T-helper 2 cell treated with Interferon-gamma antibody and Interleukin-4, amounts not matched to agents 100 ng/mL and 5 ng/mL, for 36 hours (primary cell): ENCODE results near the gene MICAL3. TPM values are rescaled to one million over a fixed set of nuclear protein-coding genes. Genes with fewer than 3 reads are reported as not detected.

Experiments
- intact Hi-C: fragments of 100-400 bp; cut with micrococcal nuclease; formaldehyde crosslinking; loops from one replicate; pipeline ENCODE4 v1.15.1; 2023
- total RNA-seq: library from RNA; stranded (reverse); gene quantifications from 2 replicates; pipeline ENCODE4 v1.2.3, GENCODE V29; 2022

MICAL3 gene
- total RNA-seq, 1 donor from 2014 or later: 38.7 TPM

- intact Hi-C loops: no loop called here
Observed at GRCh38 chr22:17974087-17974486, 50.3 kb downstream of the MICAL3 start.

GRCh38 chr22:17973217-17973616, 51.1 kb downstream of the MICAL3 start:
- intact Hi-C loops: no loop called here

- intact Hi-C loops: no loop called here
Observed at GRCh38 chr22:17972385-17973191, 51.8 kb downstream of the MICAL3 start.

DNA sequence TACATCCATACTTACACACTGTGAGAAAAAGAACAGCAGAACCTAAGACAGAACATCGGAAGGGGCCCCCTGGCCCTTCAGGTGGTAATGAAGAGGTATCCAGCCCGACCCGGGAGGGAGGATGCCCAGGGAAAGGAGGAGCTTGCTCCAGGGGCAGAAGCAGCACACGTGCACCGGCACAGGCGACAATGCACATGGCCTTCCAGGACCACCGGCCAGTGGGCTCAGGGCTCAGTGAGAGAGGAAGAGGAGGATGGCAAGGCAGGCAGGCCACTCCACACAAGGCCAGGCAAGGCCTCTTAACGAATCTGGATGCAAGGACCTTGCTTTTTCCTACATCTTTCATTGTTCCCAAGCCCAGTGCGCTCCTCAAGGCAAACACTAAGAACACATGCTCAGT, 52.6 kb downstream of the MICAL3 start:
- intact Hi-C loops: no loop called here

- intact Hi-C loops: no loop called here
Observed at GRCh38 chr22:17970201-17970708, 54.1 kb downstream of the MICAL3 start.

DNA sequence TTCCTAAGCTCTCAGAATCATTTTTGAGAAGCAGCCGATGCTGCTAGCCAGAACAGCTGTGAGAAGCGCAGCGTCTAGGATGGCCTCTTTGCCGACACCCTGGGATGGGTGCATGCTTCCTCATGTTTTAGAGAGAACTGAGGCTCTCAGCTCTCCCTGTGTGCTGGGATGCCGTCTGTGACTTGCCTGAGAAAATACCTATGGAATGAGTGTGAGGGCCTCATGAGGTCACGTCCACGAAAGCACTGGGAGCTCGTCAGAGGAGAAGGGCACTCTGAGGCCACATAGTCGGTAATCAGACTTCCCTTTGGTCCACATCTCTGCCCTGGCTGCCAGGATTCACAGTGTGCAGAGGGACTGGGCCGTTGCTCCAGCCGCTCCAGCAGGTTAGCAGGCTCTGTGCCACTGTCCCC, 54.7 kb downstream of the MICAL3 start:
- intact Hi-C loops: no loop called here

GRCh38 chr22:17968126-17968525, 56.2 kb downstream of the MICAL3 start:
- intact Hi-C loops: no loop called here

- intact Hi-C loops: no loop called here
Observed at GRCh38 chr22:17966403-17966717, 58.0 kb downstream of the MICAL3 start.

GRCh38 chr22:17965538-17966402, 58.6 kb downstream of the MICAL3 start:
- intact Hi-C loops: no loop called here

DNA sequence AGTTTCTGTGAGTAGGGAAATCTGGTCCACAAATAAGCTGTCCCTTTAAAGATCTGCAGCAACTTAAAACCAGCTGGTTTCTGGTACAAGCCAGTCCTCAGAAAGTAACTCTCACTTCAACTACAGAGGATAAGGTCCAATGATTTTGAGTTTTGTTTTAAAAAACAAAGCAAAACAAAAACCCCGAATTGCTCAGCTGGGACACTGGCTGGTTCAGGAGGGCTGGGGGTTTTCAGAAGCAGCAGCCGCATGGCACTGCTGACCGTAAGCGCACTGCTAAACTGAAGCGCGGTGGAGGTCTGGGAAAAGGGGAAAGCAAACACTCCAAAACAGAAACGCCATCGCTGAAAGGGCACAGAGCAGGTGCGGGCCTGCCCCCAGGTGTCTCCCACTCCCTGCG, 59.7 kb downstream of the MICAL3 start:
- intact Hi-C loops: no loop called here

DNA sequence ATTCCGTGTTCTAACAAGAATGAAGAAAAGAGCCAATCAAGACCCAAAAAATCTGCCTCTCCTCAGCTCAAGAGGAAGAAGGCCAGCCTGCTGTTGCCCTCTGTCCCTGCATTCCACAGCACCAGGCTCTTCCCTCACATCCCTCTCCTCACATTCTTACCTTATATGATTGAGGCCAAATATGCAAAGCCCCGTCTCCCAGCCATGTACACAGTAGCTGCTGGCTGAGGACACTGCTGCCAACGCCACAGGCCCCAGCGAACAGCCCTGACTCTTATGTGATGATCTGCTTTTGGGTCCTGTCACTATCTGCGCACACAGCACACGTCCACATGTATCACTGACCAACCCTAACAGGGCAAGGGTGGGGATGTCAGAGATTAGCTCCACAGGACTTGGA, 60.2 kb downstream of the MICAL3 start:
- intact Hi-C loops: no loop called here

DNA sequence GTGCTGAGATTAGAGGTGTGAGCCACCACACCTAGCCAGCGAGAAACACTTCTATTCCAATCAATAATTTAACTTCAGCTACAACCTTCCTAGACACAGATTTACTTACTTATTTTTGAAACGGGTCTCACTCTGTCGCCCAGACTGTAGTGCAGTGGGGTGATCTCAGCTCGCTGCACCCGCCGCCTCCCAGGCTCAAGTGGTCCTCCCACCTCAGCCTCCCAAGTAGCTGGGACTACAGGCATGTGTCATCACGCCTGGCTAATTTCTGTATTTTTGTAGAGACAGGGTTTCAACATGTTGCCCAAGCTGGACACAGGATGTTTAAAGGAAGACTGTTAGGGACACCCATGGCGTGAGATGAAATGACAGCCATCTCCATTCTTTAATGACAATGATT, 61.3 kb downstream of the MICAL3 start:
- intact Hi-C loops: no loop called here

DNA sequence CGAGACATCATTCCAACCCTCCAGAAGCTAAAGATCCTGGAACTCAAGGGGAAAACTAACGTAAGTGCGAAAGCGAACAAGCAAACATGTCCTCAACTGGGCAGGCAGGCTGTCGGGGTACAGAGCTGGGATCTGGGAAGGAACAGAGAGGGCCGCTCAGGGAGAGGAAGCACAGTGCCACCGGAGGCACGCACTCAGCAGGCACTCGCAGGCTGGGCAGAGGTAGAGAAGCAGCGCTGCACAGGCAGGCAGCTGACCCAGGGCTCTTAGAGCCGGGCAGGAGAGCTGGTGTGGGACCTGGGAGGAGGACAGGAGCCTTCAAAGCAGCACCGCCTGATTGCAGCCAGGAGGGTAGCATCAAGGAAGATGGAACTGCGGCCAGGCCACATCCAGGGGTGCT, 62.2 kb downstream of the MICAL3 start:
- intact Hi-C loops: no loop called here

DNA sequence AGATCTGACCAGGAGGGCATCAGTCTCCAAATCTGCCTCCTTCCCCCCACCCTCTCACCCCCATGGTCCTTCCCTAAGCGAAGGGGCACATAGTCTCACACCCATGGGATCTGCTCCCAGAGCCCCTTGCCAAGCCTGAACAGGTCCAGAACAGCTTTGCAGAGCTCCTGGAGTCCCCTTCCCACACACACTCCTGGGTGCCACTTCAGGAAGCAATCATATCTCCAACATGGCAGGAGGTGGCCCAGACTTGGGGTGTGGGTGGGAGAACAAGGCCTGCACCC, 63.0 kb downstream of the MICAL3 start:
- intact Hi-C loops: no loop called here

DNA sequence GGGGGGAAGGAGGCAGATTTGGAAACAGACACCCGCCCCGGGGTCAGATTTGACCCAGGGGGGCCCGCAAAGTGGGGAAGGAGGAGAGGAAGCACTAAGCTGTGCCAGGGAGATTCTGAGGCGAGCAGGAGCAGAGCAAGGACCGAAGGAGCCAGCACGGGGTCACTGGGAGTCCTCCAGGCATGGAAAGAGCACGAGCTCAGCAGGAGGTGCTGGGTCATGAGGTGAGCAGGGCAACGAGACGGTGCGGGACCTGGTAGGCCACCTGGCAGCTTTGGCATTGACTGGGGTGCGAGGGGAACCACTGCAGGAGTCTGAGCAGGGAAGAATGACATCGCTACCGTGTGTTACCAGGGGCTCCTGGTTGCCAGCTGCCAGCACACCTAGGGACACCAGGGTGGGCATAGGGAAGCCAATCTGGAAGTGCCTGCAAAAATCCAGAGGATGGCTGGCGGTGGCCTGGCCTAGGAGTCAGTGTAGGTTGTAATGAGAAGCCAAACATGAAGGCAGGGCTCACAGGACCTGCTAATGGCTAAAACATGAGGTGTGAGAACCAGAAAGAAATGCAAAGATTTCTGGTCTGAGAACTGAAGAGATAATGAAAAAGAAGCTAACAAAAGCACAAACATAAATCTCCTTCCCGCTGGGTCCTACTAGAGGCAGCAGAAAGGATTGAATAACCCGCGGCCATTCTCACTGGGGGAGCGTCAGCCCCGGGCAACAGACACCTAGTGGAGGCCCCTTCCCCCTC, 63.5 kb downstream of the MICAL3 start:
- intact Hi-C loops: no loop called here

GRCh38 chr22:17960011-17960410, 64.3 kb downstream of the MICAL3 start:
- intact Hi-C loops: no loop called here

- intact Hi-C loops: no loop called here
Observed at GRCh38 chr22:17958166-17958565, 66.2 kb downstream of the MICAL3 start.

DNA sequence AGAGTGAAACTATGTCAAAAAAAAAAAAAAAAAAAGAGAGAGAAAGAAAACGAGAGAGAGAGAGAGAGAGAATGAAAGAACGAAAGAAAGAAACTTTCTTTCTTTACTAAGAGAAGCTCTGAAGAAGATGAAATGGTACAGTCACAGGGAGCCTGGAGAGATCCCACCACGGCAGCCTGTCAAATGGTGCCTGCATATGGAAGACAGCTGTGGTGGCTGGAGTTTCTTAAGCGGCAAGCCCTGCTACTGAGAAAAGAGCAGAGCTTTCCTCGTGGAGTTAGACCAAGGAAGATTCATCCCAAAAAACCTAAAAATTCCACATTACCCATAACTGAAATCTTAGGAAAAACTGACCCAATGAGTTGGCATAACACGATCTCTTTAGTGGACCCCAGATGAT, 66.7 kb downstream of the MICAL3 start:
- intact Hi-C loops: no loop called here

- intact Hi-C loops: no loop called here
Observed at GRCh38 chr22:17957204-17957603, 67.2 kb downstream of the MICAL3 start.

DNA sequence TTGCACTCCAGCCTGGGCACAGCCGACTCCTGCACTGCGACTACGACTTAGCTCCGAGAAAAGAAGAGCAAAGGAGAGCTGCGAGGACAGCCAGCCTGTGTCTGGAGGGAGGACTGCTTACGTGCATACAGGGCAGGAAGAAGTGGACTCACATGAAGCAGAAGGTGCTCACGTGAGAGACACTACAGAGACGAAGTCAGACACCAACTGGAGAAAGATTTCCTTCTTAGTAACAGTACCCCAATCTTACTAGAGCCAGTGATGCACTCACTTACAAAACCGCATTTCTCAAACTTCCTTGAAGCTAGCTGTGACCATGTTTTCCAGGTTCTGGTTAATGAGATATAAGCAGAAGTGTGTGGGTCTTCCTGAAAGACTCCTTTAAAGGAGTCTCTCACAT, 67.7 kb downstream of the MICAL3 start:
- intact Hi-C loops: no loop called here

DNA sequence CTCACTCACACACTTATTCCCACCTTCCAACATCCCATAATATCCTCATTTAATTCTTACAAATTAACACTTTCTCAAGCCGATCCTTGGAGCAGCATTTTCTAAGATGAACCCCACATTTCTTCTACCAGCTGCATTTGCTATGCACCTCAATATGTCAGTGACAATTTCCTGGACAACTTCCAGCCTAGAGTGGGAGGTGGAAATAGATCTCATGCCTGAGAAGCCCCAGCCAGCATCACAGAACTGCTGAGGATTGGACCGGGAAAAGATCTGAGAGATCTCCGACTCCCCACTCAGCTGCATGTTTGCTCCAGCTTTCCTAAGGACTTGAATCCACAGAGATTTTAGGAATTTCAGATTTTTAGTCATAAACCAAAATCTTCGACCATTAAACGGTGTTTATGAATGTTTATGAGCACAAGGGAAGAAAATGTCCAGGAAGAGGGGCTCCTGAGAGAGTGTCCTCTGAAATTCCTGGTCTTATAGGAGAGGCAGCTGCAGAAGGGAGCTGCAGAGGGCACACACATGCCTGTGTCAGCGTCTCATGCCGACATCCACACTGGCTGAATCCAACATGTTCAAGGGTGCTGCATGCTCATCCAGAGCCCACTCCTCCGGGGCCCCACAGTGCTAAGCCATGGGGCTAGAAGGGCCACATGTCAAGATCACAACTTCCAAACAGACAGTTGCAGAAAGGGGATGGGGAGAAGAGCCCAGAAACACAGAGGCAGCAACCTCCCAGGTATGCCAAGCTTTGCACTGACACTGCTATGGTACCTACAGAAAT, 68.6 kb downstream of the MICAL3 start:
- intact Hi-C loops: no loop called here
